Measurements from ENCODE around the gene SYNJ2.

SYNJ2 gene

DNA sequence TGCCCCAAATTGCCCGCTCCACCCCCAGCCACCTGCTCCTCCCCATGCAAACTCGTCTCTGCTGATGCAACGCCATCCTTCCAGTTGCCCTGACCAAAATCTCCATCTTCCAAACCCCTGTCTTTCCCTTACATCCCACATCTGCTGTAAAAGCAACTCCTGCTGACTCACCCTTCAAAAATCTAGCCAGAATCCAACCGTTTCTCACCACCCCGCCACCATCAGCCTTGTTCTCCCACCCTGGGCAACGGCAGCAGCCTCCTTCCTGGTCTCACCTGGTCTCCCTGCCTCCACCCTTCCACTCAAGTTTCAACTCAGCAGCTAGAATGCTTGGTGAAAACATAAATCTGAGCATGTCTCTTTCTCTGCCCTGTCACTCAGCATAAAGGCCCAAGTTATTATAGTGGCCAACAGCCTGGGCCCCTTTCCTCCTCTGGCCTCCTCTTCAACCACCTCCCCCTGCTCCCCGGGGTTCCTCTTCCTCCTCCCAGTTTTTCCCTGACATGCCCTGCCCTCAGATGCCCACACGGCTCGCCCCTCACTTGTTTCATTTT lies 7.2 kb upstream of the SYNJ2 start:
- H3K4me1 ChIP-seq: no peaks in the 10 kb centered on the region
- H3K27me3 ChIP-seq: no peaks in the 10 kb centered on the region
- no peaks in the 10 kb centered on the region for H3K9me3 ChIP-seq
- no peak for DNase-seq
- H3K36me3 ChIP-seq: no peaks in the 10 kb centered on the region
- no peak overlapping the region for H3K4me3 ChIP-seq (ENCODE audit: low read depth, low read length)
- TF ChIP-seq, protein P1, sequence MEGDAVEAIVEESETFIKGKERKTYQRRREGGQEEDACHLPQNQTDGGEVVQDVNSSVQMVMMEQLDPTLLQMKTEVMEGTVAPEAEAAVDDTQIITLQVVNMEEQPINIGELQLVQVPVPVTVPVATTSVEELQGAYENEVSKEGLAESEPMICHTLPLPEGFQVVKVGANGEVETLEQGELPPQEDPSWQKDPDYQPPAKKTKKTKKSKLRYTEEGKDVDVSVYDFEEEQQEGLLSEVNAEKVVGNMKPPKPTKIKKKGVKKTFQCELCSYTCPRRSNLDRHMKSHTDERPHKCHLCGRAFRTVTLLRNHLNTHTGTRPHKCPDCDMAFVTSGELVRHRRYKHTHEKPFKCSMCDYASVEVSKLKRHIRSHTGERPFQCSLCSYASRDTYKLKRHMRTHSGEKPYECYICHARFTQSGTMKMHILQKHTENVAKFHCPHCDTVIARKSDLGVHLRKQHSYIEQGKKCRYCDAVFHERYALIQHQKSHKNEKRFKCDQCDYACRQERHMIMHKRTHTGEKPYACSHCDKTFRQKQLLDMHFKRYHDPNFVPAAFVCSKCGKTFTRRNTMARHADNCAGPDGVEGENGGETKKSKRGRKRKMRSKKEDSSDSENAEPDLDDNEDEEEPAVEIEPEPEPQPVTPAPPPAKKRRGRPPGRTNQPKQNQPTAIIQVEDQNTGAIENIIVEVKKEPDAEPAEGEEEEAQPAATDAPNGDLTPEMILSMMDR (IDR thresholded peaks at IDR 0.05; ENCODE audit: low read depth, low read length): no peak

DNA sequence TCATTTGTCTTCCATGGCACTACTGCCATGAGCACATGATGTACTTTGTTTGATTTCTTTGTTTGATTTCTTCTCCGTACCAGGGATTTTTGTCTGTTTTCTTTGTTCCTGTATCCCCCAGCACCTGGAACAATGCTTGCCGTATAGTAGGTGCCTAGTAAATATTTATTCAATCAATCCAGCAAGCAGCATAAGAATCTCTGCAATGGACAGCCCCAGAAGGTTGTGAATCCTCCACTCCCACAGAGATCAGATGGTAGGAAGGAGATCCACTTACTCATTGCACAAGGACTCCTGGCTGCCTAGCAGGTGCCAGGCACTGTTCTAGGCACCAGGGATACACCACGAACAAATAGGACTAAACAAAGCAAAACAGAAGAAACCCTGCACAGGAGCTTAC lies 6.7 kb upstream of the SYNJ2 start:
- H3K36me3 ChIP-seq: no peaks in the 10 kb centered on the region
- no peaks in the 10 kb centered on the region for H3K27me3 ChIP-seq
- H3K9me3 ChIP-seq: no peaks in the 10 kb centered on the region
- TF ChIP-seq, protein P1 (IDR thresholded peaks at IDR 0.05; ENCODE audit: low read depth, low read length): no peak
- no peak overlapping the region for H3K4me3 ChIP-seq (ENCODE audit: low read depth, low read length)
- no peaks in the 10 kb centered on the region for H3K4me1 ChIP-seq
- DNase-seq: no peak

DNA sequence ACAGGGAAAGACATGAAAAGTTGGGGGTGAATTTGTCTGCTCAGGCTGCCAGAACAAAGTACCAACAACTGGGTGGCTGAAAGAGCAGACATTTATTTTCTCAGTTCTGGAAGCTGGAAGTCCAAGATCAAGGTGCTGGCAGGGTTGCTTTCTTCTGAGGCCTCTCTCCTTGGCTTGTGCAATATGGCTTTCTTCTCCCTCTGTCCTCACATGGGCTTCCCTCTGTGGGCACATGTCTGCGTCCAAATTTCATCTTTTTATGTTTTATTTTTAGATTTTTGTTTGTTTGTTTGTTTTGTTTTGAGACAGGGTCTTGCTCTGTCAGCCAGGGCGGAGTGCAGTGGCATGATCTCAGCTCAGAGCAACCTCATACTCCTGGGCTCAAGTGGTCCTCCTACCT lies 6.2 kb upstream of the SYNJ2 start:
- TF ChIP-seq, protein P1 (IDR thresholded peaks at IDR 0.05; ENCODE audit: low read depth, low read length): no peak
- DNase-seq: no peak
- Histone ChIP-seq H3K4me3 (ENCODE audit: low read depth, low read length) (no peak overlapping the region), H3K27me3 (no peaks in the 10 kb centered on the region), H3K36me3 (no peaks in the 10 kb centered on the region), H3K9me3 (no peaks in the 10 kb centered on the region), H3K4me1 (no peaks in the 10 kb centered on the region)

DNA sequence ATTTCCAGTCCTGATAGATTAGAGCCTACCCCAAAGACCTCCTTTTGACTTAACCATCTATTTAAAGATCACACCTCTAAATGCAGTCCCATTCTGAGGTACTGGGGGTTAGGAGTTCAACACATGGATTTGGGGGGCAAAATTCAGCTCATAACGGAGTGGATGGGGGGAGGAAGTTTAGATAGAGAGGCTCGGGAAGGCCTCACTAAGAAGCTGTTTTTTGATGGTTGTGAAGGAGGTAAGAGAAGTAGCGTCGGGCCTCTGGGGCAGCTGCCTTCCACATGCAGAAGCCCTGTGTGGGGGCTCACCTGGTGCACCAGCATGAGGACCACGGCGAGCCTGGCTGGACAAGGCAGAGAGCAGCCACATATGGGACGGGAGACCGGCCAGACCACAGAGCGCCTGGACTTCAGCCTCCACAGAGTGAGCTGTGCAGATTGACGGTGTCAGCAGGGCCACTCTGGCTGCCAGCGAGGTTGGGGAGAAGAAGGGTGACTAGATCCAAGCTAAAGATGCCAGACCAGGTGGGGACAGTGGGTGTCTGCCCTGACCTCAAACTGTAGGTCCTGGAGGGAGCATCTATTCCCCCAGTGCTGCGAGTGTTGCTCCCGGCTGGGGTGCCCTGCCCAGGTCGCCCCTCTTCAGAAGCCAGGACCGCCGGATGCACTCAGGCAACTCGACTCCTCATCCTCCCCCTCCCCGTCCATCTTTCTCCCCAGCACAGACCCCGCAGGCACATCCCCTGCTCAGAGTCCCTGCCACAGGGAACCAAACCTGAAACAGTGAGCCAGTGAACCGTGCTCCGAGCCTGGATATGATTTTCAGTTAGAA lies 5.1 kb upstream of the SYNJ2 start:
- H3K36me3 ChIP-seq: no peaks in the 10 kb centered on the region
- DNase-seq: no peak
- H3K9me3 ChIP-seq: no peaks in the 10 kb centered on the region
- H3K4me1 ChIP-seq: no peaks in the 10 kb centered on the region
- TF ChIP-seq, protein P1 (IDR thresholded peaks at IDR 0.05; ENCODE audit: low read depth, low read length): no peak
- H3K4me3 ChIP-seq (ENCODE audit: low read depth, low read length): no peak overlapping the region
- H3K27me3 ChIP-seq: no peaks in the 10 kb centered on the region

- TF ChIP-seq, protein P1 (IDR thresholded peaks at IDR 0.05; ENCODE audit: low read depth, low read length): no peak
- DNase-seq: no peak
- H3K4me1 ChIP-seq: no peaks in the 10 kb centered on the region
- no peaks in the 10 kb centered on the region for H3K36me3 ChIP-seq
- no peaks in the 10 kb centered on the region for H3K27me3 ChIP-seq
- H3K9me3 ChIP-seq: no peaks in the 10 kb centered on the region
- H3K4me3 ChIP-seq (ENCODE audit: low read depth, low read length): no peak overlapping the region
Measured at GRCh38 chr6:157977176-157977804, 4.4 kb upstream of the SYNJ2 start.

Data from BE2C (cell line).